ENCODE data around the gene FAHD2A. TPM values are rescaled to one million over a fixed set of nuclear protein-coding genes. Genes with fewer than 3 reads are reported as not detected.

Gene FAHD2A
- total and polyA plus RNA-seq, 2 experiments from 2014 or later: 27.6 to 51.0 TPM

- Mint-ChIP-seq H3K27ac (no peak overlapping the region), H3K4me3 (no peak overlapping the region), H3K9me3 (peaks cover 12% of the 10 kb centered on the region), H3K4me1 (no peaks in the 10 kb centered on the region), H3K36me3 (ENCODE audit: low read depth) (no peaks in the 10 kb centered on the region; the same call in 2 of the 3 replicates), H3K27me3 (ENCODE audit: insufficient read depth, low read depth, poor library complexity) (peaks cover 6% of the 10 kb centered on the region)
- Histone ChIP-seq H3K4me1 (ENCODE audit: insufficient read depth) (no peaks in the 10 kb centered on the region), H3F3A (replicated peaks; ENCODE audit: low read depth) (no peaks in the 10 kb centered on the region), H3K79me2 (replicated peaks; ENCODE audit: insufficient read depth) (no peaks in the 10 kb centered on the region), H3K27me3 (ENCODE audit: insufficient read depth) (no peaks in the 10 kb centered on the region), H3K9me2 (ENCODE audit: insufficient read depth) (no peaks in the 10 kb centered on the region), H3K27ac (ENCODE audit: low read depth) (no peak overlapping the region), H2AFZ (no peak overlapping the region), H3K36me3 (ENCODE audit: insufficient read depth) (no peaks in the 10 kb centered on the region), H4K20me1 (replicated peaks; ENCODE audit: insufficient read depth) (no peaks in the 10 kb centered on the region), H3K4me2 (no peak overlapping the region), H3K4me3 (no peak overlapping the region)
- ATAC-seq (no peak), DNase-seq (ENCODE audit: low spot score) (no peak)
- TF ChIP-seq POLR2AphosphoS5 (IDR thresholded peaks at IDR 0.05; ENCODE audit: low read depth) (no peak), EZH2phosphoT487 (IDR thresholded peaks at IDR 0.05; ENCODE audit: unreplicated experiment) (no peak), ZNF462 (CRISPR knock-in tag; IDR thresholded peaks at IDR 0.05) (no peak), CREB1 (CRISPR knock-in tag; IDR thresholded peaks at IDR 0.05; ENCODE audit: low read depth) (no peak), ZNF331 (CRISPR knock-in tag; IDR thresholded peaks at IDR 0.05; ENCODE audit: low read depth) (no peak), NANOG (IDR thresholded peaks at IDR 0.05; ENCODE audit: borderline replicate concordance) (no peak), EZH2 (IDR thresholded peaks at IDR 0.05; ENCODE audit: low read depth, unreplicated experiment) (no peak), STAT1 (IDR thresholded peaks at IDR 0.05; ENCODE audit: unreplicated experiment) (no peak), REST (IDR thresholded peaks at IDR 0.05; ENCODE audit: unreplicated experiment) (no peak), ZNF114 (CRISPR knock-in tag; IDR thresholded peaks at IDR 0.05) (no peak)
- TF ChIP-seq, protein P1, sequence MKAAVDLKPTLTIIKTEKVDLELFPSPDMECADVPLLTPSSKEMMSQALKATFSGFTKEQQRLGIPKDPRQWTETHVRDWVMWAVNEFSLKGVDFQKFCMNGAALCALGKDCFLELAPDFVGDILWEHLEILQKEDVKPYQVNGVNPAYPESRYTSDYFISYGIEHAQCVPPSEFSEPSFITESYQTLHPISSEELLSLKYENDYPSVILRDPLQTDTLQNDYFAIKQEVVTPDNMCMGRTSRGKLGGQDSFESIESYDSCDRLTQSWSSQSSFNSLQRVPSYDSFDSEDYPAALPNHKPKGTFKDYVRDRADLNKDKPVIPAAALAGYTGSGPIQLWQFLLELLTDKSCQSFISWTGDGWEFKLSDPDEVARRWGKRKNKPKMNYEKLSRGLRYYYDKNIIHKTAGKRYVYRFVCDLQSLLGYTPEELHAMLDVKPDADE (IDR thresholded peaks at IDR 0.05): no peak
- TF ChIP-seq, protein P2, sequence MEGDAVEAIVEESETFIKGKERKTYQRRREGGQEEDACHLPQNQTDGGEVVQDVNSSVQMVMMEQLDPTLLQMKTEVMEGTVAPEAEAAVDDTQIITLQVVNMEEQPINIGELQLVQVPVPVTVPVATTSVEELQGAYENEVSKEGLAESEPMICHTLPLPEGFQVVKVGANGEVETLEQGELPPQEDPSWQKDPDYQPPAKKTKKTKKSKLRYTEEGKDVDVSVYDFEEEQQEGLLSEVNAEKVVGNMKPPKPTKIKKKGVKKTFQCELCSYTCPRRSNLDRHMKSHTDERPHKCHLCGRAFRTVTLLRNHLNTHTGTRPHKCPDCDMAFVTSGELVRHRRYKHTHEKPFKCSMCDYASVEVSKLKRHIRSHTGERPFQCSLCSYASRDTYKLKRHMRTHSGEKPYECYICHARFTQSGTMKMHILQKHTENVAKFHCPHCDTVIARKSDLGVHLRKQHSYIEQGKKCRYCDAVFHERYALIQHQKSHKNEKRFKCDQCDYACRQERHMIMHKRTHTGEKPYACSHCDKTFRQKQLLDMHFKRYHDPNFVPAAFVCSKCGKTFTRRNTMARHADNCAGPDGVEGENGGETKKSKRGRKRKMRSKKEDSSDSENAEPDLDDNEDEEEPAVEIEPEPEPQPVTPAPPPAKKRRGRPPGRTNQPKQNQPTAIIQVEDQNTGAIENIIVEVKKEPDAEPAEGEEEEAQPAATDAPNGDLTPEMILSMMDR (conservative IDR thresholded peaks at IDR 0.05; ENCODE audit: low read depth in 2 of 2): no peak
These were observed 47.6 kb upstream of the FAHD2A start for GRCh38 chr2:95354925-95355324.

Data from GM23338 (cell line).